HG03175 (cell line): ENCODE data around the gene ZNF337.
"Not testable (repeated sequence)": the region's sequence is repeated elsewhere in the genome, so short reads cannot be mapped to it uniquely, and the experiment has no call there.

ENCODE experiments used
- ATAC-seq: cut with Tn5 transposase; IDR thresholded peaks from one replicate; pipeline ENCODE4 v1.9.1; 2021; ENCODE audit warnings: mild to moderate bottlenecking, moderate library complexity; ENCODE audit not compliant: unreplicated experiment

ZNF337 gene

DNA sequence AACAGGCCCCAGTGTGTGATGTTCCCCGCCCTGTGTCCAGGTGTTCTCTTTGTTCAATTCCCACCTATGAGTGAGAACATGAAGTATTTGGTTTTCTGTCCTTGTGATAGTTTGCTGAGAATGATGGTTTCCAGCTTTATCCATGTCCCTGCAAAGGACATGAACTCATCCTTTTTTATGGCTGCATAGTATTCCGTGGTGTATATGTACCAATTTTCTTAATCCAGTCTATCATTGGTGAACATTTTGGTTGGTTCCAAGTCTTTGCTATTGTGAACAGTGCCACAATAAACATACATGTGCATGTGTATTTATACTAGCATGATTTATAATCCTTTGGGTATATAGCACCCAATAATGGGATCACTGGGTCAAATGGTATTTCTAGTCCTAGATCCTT is 66.0 kb downstream of the ZNF337 start:
- not testable (repeated sequence) for ATAC-seq

DNA sequence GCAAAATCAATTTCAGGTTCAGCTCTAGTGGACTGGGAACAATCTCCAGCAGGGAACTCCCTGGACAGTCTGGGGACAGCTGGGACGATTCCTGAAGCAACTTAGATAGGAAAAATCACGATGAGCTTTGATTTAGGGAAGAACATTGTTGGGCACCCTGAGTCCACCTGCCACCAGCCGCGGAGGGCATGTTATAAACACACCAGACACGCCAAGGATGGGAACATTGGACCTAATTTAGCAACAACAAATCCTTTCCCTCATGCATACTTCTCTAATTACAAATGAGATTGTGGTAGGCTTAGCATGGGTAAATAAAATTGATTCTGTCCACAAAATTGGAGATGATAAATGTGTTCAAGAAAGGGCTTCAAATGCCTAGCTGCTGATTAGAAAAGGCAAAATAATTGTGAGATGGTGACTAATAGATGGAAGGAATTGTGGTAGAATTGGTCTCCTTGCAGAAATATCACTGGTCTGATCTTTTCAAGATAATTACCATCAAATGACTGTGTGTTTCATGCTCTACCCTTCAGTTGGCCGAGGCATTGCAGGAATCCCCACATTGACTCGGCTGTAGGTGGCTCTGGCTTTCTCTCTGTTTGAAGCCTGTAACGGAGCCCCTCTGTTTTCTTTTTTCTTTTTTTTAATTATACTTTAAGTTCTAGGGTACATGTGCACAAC is 66.7 kb downstream of the ZNF337 start:
- no peak for ATAC-seq

DNA sequence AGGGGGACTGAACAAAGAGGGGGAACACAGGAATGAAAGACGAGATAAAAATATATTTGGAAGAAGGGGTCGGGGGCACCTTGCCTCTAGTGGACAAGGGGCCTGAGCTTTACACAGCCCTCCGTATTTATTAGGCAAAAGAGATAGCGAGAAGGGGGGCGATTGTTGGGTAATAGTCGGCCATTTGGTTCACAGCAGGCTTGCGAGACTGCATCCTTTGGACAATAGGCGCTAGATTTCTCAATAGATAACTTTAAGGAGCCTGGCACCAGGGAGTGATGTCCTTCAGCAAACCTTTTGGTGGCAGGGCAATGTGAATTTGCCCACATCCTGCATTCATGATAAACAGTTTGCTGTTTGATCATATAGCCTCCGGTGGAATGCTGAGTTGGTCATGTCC is 69.9 kb downstream of the ZNF337 start:
- no peak for ATAC-seq

DNA sequence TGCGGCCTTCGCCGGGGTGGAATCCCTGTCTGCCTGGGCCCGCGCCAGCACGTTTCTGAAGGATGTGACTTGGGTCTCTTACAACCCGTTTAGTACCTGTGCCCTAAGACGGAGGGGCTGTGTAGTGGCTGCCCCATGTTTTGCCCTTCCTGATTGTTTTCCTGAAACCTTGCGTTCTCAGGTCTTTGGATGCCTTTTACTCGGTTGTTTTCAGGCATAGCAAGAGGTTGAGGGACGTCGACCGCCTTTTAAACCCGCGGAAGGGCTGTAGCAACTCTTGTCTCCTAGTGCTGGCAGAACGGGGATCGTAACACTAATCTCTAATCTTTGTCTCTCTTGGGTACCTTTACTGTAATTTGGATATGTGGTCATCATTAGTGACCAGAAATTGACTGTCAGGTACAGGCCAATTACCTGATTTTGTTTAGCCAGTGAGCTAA is 72.1 kb downstream of the ZNF337 start:
- ATAC-seq = no peak
